K562 (cell line): Measurements from ENCODE around the gene TNNT3.

Experiments
- ATF2 ChIP-seq: sonication (generic); formaldehyde crosslinking; IDR thresholded peaks from 2 replicates; pipeline ENCODE4 v1.8.1; 2022; ENCODE audit warnings: missing genetic modification reagents
- CTCF ChIP-seq, 3 experiments: IDR thresholded peaks in 2 of 3; conservative IDR thresholded peaks in 1 of 3; 2 replicates each; pipeline ENCODE4 v1.5.1; 2011 to 2012; ENCODE audit warnings: low read length in 3 of 3, mild to moderate bottlenecking in 3 of 3, control low read depth in 2 of 3, improper control_type of control experiment in 1 of 3, inconsistent platforms in 1 of 3, low read depth in 1 of 3, mixed read lengths in 1 of 3, moderate library complexity in 1 of 3; ENCODE audit not compliant: insufficient read depth in 2 of 3
- ESRRA ChIP-seq: fragments of 450-650 bp; IDR thresholded peaks from 2 replicates; pipeline ENCODE4 v1.6.1; 2014; ENCODE audit warnings: low read depth, mild to moderate bottlenecking, moderate library complexity, borderline replicate concordance
- FOXJ2 ChIP-seq: fragments of 200-800 bp; sonication (Bioruptor generic); IDR thresholded peaks from 2 replicates; pipeline ENCODE4 v1.6.1; 2016; ENCODE audit warnings: missing genetic modification characterization, missing compliant biosample characterization
- JUND ChIP-seq, 2 experiments: IDR thresholded peaks; 2 replicates in 1 of 2; 3 replicates in 1 of 2; pipeline ENCODE4 v1.6.1; 2011; ENCODE audit warnings: borderline replicate concordance in 2 of 2, low read depth in 2 of 2, low read length in 2 of 2, improper control_type of control experiment in 1 of 2, missing biosample characterization in 1 of 2, missing genetic modification characterization in 1 of 2, missing genetic modification reagents in 1 of 2
- POU5F1 ChIP-seq: fragments of 150-350 bp; IDR thresholded peaks from 2 replicates; pipeline ENCODE4 v1.6.1; 2014; ENCODE audit warnings: borderline replicate concordance, low read length, low read depth, mild to moderate bottlenecking; ENCODE audit not compliant: partially characterized antibody
- STAT5B ChIP-seq: fragments of 250-450 bp; sonication (Bioruptor Pico); IDR thresholded peaks from 2 replicates; pipeline ENCODE4 v1.8.0; 2021; ENCODE audit warnings: mild to moderate bottlenecking, inconsistent platforms
- SUPT5H ChIP-seq: fragments of 450-650 bp; IDR thresholded peaks from 2 replicates; pipeline ENCODE4 v1.6.1; 2016
- TAL1 ChIP-seq: fragments of 450-650 bp; IDR thresholded peaks from 2 replicates; pipeline ENCODE4 v1.6.1; 2016; ENCODE audit warnings: mild to moderate bottlenecking
- TSC22D4 ChIP-seq: fragments of 450-650 bp; IDR thresholded peaks from 2 replicates; pipeline ENCODE4 v1.6.1; 2016; ENCODE audit warnings: missing genetic modification characterization, missing biosample characterization, control low read depth
- USF2 ChIP-seq: sonication (generic); formaldehyde crosslinking; IDR thresholded peaks from 2 replicates; pipeline ENCODE4 v1.5.0; 2020; ENCODE audit warnings: missing genetic modification reagents
- ZBTB7A ChIP-seq: IDR thresholded peaks from 2 replicates; pipeline ENCODE4 v1.6.1; 2011; ENCODE audit warnings: low read depth, mild to moderate bottlenecking, low read length, moderate library complexity, borderline replicate concordance; ENCODE audit not compliant: control insufficient read depth
- ZFP36 ChIP-seq: fragments of 150-350 bp; IDR thresholded peaks from 2 replicates; pipeline ENCODE4 v1.6.1; 2018; ENCODE audit warnings: low read length, low read depth; ENCODE audit not compliant: partially characterized antibody
- ZNF24 ChIP-seq: fragments of 450-650 bp; IDR thresholded peaks from 2 replicates; pipeline ENCODE4 v1.6.1; 2016

GRCh38 chr11:1884303-1884700 is 35.2 kb upstream of the TNNT3 start:
- TF ChIP-seq CTCF (IDR thresholded peaks at IDR 0.05 in 2 of 3, conservative IDR thresholded peaks at IDR 0.05 in 1 of 3; ENCODE audit: insufficient read depth in 2 of 3, low read depth in 1 of 3, low read length in 3 of 3) (no peak), ATF2 (CRISPR knock-in tag) (no peak), ZBTB7A (no peak), FOXJ2 (tag) (no peak), ZFP36 (no peak), USF2 (CRISPR knock-in tag) (no peak), STAT5B (CRISPR knock-in tag) (no peak), POU5F1 (no peak), ESRRA (no peak), JUND (IDR thresholded peaks at IDR 0.05; ENCODE audit: borderline replicate concordance, low read depth, low read length) (no peak), JUND (tag; IDR thresholded peaks at IDR 0.05; ENCODE audit: borderline replicate concordance, low read depth, low read length) (no peak), ZNF24 (no peak), TAL1 (no peak), TSC22D4 (no peak), SUPT5H (no peak)
